ENCODE data around the gene UHRF1.
"Not testable (repeated sequence)": the region's sequence is repeated elsewhere in the genome, so short reads cannot be mapped to it uniquely, and the experiment has no call there.

Gene UHRF1

GRCh38 chr19:4909156-4909896 is at the start of gene UHRF1:
UHRF1 (plus strand) TSS chr19:4909501; CDS start chr19:4910886, 1,385 bp downstream.
- DNase-seq (ENCODE audit: low read depth in 3 of 3): peak; percentile 70 to 72 (median 70)

GRCh38 chr19:4859697-4860096 is 49.6 kb upstream of the UHRF1 start:
- DNase-seq (ENCODE audit: low read depth in 3 of 3): no peak

- DNase-seq (ENCODE audit: low read depth in 3 of 3): no peak
Measured at GRCh38 chr19:4861147-4861546, 48.2 kb upstream of the UHRF1 start.

DNA sequence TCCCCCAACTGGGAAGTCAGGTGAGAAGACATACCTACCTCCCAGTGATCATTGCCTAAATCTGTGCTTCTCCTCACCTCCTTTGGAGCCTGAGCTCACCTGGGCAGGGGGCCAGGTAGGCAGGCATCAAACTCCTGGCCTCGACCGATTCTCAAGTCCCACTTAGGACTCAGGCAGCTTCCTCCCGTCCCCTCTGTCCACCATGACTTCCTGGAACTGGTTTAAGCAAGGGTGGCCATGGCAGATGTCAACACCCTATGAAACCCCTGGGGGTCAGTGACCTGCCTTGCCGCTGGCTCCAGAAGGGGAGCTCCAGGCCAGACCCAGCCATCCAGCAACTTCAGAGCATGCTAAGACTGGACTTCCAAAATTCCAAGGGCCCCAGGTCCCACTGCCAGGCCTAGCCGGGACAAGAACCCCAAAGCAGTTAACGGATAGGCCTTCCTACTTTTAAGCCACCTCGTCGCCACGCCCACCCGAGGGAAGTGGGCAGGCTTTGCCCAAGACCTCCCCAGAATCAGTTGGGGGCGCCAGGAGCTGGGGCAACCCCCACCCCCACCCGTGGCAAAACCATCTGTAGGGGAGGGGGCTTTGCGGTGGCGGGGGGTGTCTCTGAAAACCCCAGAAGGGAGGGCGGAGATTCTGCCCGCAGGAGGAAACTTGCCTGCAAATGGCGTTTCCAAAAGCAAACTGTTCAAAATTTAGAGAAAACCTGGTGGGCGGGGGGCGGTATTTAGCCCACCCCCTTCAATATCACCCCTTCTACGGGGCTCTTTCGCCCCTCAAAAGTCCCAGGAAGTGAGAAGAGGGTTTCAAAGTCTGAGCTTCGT is 42.5 kb upstream of the UHRF1 start:
- peak in 1 of 3 donors; percentile 43 for DNase-seq (ENCODE audit: low read depth in 3 of 3)

DNA sequence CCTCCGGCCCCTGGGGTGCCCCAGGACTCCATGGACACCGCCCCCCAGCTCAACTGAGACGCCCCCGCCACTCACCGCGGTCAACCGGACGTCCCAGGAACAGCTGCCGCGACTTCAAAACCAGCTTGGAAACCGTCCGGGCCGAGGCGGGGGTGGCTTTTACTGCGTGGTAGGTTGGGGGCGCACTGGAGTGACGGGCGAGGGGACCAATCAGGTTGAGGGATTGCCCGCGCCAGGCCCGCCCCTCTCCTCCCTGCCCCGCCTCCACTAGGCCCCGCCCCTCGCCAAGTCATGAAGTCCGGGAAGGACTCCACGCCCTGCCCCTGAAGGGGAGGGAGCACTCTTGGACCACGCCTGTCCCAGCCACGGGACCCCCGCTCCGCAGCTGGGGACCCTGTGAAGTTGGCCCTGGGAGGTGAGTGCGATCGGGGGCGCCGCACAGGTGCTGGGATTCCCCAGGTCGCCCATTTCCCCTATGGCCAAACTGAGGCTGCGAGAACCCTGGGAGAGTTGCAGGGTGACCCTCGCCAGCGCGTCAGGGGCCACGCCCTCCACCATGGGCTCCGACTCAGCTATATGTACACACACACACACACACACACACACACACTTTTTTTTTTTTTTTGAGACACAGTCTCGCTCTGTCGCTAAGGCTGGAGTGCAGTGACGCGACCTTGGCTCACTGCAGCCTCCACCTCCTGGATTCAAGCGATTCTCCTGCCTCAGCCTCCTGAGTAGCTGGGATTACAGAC is 41.6 kb upstream of the UHRF1 start, which contains the start of gene PLIN3:
Gene PLIN3 (minus strand): TSS at position 134 of the 752 bp plus-strand sequence. CDS start 6,273 bp downstream, outside the sequence.
- DNase-seq (ENCODE audit: low read depth in 3 of 3): peak; percentile 87 to 98 (median 93)

DNA sequence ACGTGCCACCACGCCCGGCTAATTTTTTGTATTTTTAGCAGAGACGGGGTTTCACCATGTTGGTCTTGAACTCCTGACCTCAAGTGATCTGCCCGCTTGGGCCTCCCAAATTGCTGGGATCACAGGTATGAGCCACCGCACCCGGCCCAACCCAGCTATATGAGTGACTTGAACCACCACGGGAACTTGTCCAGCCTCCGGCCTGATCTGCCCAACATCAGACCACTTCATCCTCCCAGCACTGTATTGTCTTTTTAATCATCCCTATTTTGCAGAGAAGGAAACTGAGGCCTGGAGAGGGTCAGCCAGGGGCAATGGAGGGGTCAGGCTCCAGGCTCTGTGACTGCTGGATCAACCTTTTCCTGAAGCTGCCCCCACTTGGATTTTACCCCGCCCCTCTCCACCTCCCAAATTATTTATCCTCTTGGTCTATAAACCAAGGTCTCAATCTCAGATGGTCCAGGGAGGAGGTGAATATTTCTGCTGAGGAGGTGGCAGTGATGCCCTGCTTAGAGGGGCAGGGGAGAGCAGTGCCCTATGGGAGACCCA is 40.9 kb upstream of the UHRF1 start:
- no peak for DNase-seq (ENCODE audit: low read depth in 3 of 3)

GRCh38 chr19:4870025-4870700 is 39.1 kb upstream of the UHRF1 start:
- no peak for DNase-seq (ENCODE audit: low read depth in 3 of 3)

- DNase-seq (ENCODE audit: low read depth in 3 of 3): no peak
Measured at GRCh38 chr19:4871711-4872110, 37.6 kb upstream of the UHRF1 start.

DNA sequence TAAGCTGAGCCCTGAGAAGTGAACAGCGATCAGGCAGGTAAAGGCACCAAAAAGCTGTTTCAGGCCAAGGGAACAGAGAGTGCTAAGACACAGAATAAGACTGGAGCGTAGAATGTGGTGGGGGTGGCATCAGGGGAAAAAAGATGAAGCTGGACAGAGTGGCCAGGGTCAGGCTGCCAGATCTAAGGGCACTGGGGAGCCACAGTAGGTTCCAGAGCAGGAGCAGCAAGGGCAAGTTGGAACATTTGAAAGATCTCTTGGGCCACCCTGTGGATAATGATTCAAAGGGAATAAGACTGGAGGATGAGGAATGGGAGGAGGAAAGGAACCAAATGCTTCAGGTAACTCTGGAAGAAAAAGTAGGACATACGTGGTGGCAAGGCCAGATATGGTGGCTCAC is 35.4 kb upstream of the UHRF1 start:
- no peak for DNase-seq (ENCODE audit: low read depth in 3 of 3)

DNA sequence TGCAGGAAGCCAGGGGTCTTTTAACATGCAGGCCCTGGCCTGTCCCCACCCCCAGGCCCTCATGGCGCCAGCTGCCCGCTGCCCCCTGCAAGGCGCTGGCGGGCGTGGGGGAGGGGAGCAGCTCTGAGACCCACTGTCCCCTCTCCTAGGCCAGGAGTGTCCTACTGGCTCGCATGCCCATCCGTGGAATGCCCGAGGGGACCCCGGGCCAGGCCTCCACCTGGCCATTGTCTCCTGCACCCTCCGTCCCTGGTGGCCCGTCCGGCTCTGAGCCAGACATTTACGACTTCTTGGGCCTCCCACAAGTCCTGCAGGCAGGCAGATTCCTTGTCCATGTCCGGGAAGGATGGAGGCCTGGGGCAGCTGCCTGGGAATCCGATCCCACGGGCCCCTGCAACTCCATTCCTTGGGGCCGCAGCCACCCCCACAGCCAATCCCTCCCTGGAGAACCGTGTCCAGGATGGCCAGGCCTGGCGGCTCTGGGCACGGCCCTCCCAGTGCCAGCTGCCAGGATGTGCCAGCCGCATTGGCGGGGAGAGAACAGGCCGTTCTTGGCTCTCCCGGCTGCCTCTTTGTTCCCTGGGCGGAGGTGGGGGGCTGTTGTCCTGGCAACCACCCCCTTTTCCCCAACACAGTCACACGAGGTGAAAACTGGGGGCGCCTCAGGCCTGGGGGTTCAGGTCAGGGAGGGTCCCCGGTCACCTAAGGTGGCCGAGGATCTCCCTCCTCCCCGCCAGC is 31.4 kb upstream of the UHRF1 start:
- DNase-seq (ENCODE audit: low read depth in 3 of 3): no peak

GRCh38 chr19:4878491-4878968 is 30.8 kb upstream of the UHRF1 start:
- no peak for DNase-seq (ENCODE audit: low read depth in 3 of 3)

GRCh38 chr19:4879041-4879440 is 30.3 kb upstream of the UHRF1 start:
- DNase-seq (ENCODE audit: low read depth in 3 of 3): no peak

GRCh38 chr19:4882874-4883273 is 26.4 kb upstream of the UHRF1 start:
- DNase-seq (ENCODE audit: low read depth in 3 of 3): not testable (repeated sequence)

- not testable (repeated sequence) for DNase-seq (ENCODE audit: low read depth in 3 of 3)
Measured at GRCh38 chr19:4884993-4885392, 24.3 kb upstream of the UHRF1 start.

- DNase-seq (ENCODE audit: low read depth in 3 of 3): not testable (repeated sequence)
Measured at GRCh38 chr19:4887803-4888202, 21.5 kb upstream of the UHRF1 start.

DNA sequence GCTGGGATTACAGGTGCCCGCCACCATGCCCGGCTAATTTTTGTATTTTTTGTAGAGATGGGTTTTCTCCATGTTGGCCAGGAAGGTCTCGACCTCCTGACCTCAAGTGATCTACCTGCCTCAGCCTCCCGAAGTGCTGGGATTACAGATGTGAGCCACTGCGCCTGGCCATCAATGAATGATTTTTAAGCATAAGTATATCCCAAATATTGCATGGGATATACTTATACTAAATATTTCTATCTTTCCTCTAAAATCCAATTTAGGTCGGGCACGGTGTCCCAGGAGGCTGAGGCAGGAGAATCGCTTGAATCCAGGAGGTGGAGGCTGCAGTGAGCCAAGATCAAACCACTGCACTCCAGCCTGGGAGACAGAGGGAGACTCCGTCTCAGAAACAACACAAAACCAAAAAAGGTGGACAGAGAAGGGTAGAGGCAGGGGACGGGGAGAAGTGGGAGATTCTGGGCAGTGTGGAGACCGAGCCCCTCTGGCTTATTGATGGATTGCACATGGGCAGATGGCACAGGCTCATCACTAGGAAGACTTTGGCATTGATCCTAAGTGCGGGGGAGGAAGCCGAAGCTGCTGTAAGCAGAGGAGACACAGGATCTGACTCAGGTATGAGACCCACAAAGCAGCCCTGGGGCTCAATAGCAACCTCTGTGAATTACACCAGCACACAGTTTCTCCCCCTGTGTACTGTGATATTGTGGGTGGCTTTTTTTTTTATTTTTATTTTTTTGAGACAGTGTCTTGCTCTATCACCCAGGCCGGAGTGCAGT is 20.1 kb upstream of the UHRF1 start:
- no peak for DNase-seq (ENCODE audit: low read depth in 3 of 3)

DNA sequence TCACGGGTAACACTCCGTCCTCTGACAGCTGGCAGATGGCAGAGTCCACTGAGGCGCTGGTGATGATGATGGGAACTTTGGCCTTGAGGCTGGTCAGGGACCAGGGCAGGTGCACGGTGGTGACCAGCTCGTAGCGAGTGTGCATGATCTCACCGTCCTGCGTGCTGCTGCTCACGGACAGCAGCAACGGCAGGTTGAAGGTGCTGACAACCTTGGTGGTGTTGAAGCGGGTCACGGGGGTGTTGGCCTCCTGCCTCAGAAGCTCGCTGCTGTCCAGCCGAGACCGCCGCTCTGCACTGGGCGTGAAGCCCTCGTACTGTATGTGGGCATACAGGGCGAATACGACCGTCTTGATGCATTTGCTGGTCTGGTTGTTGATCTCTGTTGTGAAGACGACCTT is 18.2 kb upstream of the UHRF1 start:
- no peak for DNase-seq (ENCODE audit: low read depth in 3 of 3)

DNA sequence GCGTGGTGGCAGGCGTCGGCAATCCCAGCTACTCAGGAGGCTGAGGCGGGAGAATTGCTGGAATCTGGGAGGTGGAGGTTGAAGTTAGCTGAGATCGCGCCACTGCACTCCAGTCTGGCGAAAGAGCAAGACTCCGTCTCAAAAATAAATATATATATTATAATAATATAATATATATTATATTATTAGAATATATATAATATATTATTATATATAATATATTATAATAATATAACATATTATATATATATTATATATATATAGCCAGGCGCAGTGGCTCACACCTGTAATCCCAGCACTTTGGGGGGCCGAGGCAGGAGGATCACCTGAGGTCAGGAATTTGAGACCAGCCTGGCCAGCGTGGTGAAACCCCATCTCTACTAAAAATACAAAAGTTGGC is 16.3 kb upstream of the UHRF1 start:
- DNase-seq (ENCODE audit: low read depth in 3 of 3): not testable (repeated sequence)

DNA sequence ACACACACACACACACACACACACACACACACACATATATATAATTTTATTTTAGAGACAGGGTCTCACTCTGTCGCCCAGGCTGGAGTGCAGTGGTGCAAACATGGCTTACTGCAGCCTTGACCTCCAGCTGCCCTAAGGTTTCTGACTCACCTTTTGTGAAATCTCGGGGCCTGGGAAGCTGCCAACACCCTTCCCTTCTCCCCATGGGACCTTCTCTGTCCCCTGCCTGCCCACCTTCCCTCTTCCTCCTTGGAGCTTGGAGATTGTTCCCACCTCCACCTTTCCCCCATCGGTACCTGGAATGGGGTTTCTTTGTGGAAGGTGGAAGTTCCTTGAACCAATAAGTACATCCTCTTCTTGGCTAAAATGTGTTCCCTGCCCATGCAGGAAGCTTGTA is 12.9 kb upstream of the UHRF1 start:
- no peak for DNase-seq (ENCODE audit: low read depth in 3 of 3)

- no peak for DNase-seq (ENCODE audit: low read depth in 3 of 3)
Measured at GRCh38 chr19:4897146-4897545, 12.2 kb upstream of the UHRF1 start.
